HFF-Myc (cell line): ENCODE measurements around the gene FNDC3A.

Source experiments
- DNase-seq: peaks from one replicate; pipeline ENCODE4 v3.0.0-alpha.2; 2011; ENCODE audit warnings: low read depth; ENCODE audit errors: extremely low read depth
- H3K4me3 ChIP-seq: replicated peaks from 2 replicates; pipeline ENCODE4 v1.5.1; 2011; ENCODE audit warnings: low read depth, mild to moderate bottlenecking, control low read depth, low read length
- CTCF ChIP-seq: IDR thresholded peaks from 2 replicates; pipeline ENCODE4 v1.5.1; 2012; ENCODE audit warnings: mild to moderate bottlenecking, low read depth, low read length, control low read depth; ENCODE audit errors: missing control alignments

FNDC3A gene

GRCh38 chr13:48976576-48977285 lies 1.0 kb downstream of the FNDC3A start:
- peak; percentile 12 for DNase-seq
- H3K4me3 ChIP-seq: peak overlapping the region; percentile 78
- no peak for TF ChIP-seq CTCF

DNA sequence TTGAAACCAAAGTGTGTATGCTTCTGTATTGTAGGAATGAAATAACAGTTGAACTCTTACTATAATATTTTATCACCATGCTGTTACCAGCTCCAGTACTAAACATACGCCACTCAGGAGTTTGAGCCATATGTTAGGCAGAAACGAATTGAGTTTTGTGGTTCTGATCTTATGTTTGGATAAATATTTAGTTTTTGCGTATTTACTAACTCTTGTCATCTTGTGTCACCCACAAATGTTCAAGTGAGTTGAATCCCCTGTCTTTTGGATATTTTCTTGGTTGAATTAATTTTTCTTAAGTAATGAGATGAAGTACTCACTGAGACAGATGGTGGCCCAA lies 1.5 kb downstream of the FNDC3A start:
- H3K4me3 ChIP-seq: peak overlapping the region; percentile 78
- DNase-seq: no peak
- no peak for TF ChIP-seq CTCF

DNA sequence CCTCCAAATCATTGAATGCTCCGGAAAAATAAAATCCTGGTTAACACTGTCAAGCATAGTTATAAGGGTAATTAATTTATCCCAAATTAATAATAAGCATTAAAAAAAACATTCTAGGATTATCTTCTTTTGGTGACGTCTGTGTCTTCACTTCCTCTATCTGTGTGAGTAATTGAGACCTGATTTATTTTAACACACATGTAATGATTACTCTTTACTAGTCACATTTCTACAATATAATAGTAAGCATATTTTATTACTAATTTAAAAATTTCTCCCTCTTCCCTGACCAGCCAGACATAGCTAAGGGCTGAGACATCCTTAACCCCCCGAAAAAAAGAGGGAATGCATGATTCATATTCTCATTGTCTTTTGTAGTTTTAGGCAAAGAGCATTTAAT lies 2.3 kb downstream of the FNDC3A start:
- DNase-seq: no peak
- TF ChIP-seq CTCF: no peak
- H3K4me3 ChIP-seq: peak overlapping the region; percentile 78

DNA sequence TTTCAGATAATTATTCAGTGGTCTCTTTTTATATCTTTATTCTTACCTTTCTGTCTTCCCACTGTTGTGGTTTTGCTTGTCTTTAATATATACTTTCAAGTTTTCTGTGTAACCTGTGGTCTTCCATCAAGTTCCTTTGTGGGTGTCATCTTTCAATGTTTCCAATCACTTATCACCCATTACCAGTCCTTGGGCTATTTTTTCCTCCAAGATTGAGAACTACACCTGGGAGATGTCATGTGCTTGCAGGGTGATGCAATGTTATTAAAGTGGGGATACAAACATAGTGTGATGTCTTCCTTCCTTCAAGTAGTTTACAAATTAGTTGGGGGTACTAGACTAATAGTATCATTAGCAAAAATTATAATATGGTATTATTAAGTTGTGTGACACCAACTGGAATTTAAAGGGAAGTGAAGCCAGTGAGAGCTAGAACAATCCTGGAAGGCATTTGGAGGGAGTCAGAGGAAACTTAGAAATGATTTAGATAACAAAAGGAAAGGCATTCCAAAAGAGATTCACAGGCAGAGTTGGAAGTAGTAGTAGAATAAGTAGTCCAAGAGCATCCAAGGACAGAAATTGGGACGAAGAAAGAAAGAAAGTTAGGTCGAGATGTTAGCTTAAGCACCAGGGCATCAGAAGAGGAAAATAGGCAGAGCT lies 3.4 kb downstream of the FNDC3A start:
- DNase-seq: no peak
- TF ChIP-seq CTCF: no peak
- H3K4me3 ChIP-seq: peak overlapping the region; percentile 78

DNA sequence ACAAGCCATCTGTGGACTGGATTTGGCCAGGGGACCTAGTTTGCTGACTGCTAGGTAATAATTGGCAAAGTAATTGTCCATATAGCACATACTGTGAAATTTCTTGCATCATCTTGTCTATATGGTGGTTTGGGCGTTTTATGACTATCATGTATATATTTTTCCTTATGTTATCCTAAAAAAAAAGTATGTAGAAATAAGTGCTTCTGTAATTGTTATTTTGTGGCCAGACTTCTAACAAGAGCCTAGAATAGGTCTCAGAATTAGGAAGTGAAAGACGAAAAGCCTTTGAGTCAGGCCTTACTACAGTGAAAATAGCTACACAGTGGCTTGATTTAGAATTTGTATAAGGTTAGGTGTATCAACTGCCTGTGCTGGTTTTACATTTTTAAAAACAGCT lies 4.2 kb downstream of the FNDC3A start:
- DNase-seq: no peak
- TF ChIP-seq CTCF: no peak
- no peak overlapping the region for H3K4me3 ChIP-seq

GRCh38 chr13:48983331-48983730 lies 7.6 kb downstream of the FNDC3A start:
- no peak for DNase-seq
- no peak for TF ChIP-seq CTCF
- H3K4me3 ChIP-seq: no peak overlapping the region
